ENCODE results near the gene GRAMD2A. TPM values are rescaled to one million over a fixed set of nuclear protein-coding genes. Genes with fewer than 3 reads are reported as not detected.

Gene GRAMD2A
- total RNA-seq, 1 experiment from 2014 or later, result 1.2 TPM

DNA sequence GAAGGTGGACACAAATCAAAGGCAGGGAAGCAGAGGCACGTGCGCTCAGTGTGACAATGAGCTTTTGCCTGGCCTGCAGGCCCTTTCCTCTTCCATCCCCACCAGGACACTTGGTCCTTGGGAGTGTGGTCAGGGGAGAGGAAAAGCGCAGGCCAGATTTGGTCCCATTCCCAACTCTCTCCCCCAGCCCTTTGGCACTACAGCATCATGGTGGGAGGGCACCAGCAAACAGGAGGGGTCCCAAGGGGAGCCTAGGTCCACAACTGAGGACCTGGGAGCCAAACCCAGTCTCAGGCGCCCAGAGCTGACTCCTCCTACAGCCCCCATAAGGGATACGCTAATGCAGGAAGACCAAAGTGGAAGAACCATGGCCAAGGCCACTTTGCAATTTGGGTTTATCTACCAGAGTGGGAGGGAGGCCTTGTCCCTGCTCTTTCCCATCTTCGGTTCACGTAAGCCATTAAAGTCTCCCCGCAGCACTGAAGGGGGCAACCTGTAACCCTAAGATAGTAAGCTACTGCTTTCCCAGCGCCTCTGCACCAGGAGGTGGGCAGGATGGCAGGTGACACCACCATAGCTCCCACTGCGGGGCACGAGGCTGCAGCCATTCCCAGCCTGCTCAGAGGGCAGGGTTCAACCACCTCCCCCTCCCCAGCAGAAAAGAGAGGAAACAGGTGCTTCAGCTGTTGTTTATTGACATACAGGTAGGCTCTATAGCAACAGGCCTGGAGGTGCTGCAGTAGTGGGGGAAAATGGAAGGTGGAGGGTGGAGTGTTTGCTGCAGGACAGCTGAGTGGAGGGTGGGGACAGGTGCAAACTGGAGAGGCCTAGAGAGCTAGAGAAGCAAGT is 993 bp upstream of the GRAMD2A start:
- Mint-ChIP-seq H3K4me1 (ENCODE audit: low read depth, unreplicated experiment) (no peaks in the 10 kb centered on the region), H3K27me3 (ENCODE audit: insufficient read depth, unreplicated experiment) (peaks cover 2% of the 10 kb centered on the region), H3K36me3 (ENCODE audit: insufficient read depth, unreplicated experiment) (peaks cover 61% of the 10 kb centered on the region), H3K27ac (ENCODE audit: unreplicated experiment) (peak overlapping the region; percentile 85), H3K4me3 (ENCODE audit: unreplicated experiment) (no peak overlapping the region), H3K9me3 (ENCODE audit: unreplicated experiment) (no peaks in the 10 kb centered on the region)
- ChIA-PET CTCF (interaction anchor here (1.0 to 1.9 kb wide), 2 partner anchors 12 kb away, joined by 3 to 10 read pairs; no protein-coding TSS in a partner anchor), POLR2A (interaction anchor here (0.7 kb wide), 1 partner anchor 61 kb away, joined by 3 read pairs; no protein-coding TSS in a partner anchor)
- H3K36me3 ChIP-seq (ENCODE audit: control insufficient read depth, insufficient read depth, low read length), result peaks cover 14% of the 10 kb centered on the region
- DNase-seq, result no peak
- H3K9me3 ChIP-seq, result no peaks in the 10 kb centered on the region
- peaks cover 12% of the 10 kb centered on the region; the same call in 1 of the 2 replicates for H3K4me1 ChIP-seq
- no TSS peak for BruUV-seq (replicated peaks)
- H3K4me3 ChIP-seq (ENCODE audit: low read depth, low read length), result no peak overlapping the region
- intact Hi-C loops (cut with micrococcal nuclease; ENCODE audit: unreplicated experiment), result loop anchor here (1.0 to 2.0 kb wide), 3 partner anchors 28 to 88 kb away; partner anchors contain the start of gene PKM
- H3K27me3 ChIP-seq (replicated peaks; ENCODE audit: control insufficient read depth, insufficient read depth, low read length), result no peaks in the 10 kb centered on the region
- TF ChIP-seq CTCF (IDR thresholded peaks at IDR 0.05; ENCODE audit: insufficient read depth in 1 of 2, low read depth in 1 of 2, low read length in 1 of 2, severe bottlenecking in 1 of 2, unreplicated experiment in 1 of 2), result no peak

DNA sequence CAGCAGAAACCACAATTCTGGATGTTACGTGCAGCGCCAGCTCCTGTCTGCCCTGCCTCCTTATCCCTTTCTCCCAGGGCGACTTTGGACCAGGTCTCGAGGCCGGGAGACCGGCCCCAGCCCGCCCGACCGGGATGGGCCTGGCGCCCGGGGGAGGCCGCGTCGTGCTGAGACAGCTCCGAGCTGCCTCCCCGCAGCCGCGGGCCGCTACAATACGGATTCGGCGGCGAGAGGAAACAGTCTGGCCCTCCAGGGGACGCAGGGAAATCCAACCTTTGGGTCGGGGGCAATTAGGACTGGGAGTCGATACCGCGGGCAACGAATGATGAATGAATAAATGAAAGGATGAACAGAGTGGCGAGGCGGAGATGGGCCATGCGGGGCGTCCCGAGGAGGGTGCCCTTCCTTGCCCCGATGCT is 537 bp downstream of the GRAMD2A start:
- intact Hi-C loops (cut with micrococcal nuclease; ENCODE audit: unreplicated experiment), result no loop called here
- no peak for TF ChIP-seq CTCF (IDR thresholded peaks at IDR 0.05; ENCODE audit: insufficient read depth in 1 of 2, low read depth in 1 of 2, low read length in 1 of 2, severe bottlenecking in 1 of 2, unreplicated experiment in 1 of 2)

DNA sequence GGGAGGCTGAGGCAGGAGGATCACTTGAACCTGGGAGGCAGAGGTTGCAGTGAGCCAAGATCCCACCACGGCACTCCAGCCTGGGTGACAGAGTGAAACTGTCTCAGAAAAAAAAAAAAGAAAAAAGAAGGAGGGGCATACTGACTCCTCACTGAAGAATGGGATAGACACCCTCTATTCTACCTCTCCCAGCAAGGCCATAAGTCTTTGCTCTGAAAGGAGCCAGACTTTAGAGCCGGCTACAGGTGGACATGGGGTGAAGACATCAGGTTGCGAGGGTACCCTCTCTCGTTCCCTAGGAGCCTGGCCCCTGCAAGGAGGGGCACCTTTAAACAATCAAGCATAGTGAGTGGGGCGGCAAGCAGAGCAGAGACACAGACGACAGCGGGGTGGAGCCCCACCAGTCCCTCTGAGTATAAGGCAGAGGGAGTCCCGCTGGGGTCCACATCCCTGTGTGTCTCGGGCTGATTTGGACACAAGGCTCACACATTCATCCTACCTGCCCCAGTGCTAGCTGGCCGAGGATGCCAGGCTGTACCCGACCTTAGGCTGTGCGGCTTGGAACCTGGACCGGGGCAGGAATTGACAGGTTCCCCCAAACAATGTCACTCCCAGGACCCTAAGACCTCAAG is 1.1 kb downstream of the GRAMD2A start:
- no peak for DNase-seq
- TF ChIP-seq CTCF (IDR thresholded peaks at IDR 0.05; ENCODE audit: insufficient read depth in 1 of 2, low read depth in 1 of 2, low read length in 1 of 2, severe bottlenecking in 1 of 2, unreplicated experiment in 1 of 2), result no peak
- no peaks in the 10 kb centered on the region for H3K9me3 Mint-ChIP-seq (ENCODE audit: unreplicated experiment)
- no peak overlapping the region for H3K4me3 Mint-ChIP-seq (ENCODE audit: unreplicated experiment)
- ChIA-PET CTCF (interaction anchor here (0.6 to 0.7 kb wide), 3 partner anchors 30 to 45 kb away, joined by 3 read pairs; no protein-coding TSS in a partner anchor), POLR2A (interaction anchor here (0.7 kb wide), 1 partner anchor 24 kb away, joined by 4 read pairs; no protein-coding TSS in a partner anchor)
- no peak overlapping the region for H3K27ac Mint-ChIP-seq (ENCODE audit: unreplicated experiment)
- Histone ChIP-seq H3K27me3 (replicated peaks; ENCODE audit: control insufficient read depth, insufficient read depth, low read length) (no peaks in the 10 kb centered on the region), H3K4me3 (ENCODE audit: low read depth, low read length) (no peak overlapping the region), H3K36me3 (ENCODE audit: control insufficient read depth, insufficient read depth, low read length) (peaks cover 13% of the 10 kb centered on the region), H3K9me3 (no peaks in the 10 kb centered on the region), H3K4me1 (peaks cover 15% of the 10 kb centered on the region; the same call in 1 of the 2 replicates)
- BruUV-seq (replicated peaks), result no TSS peak
- H3K4me1 Mint-ChIP-seq (ENCODE audit: low read depth, unreplicated experiment), result no peaks in the 10 kb centered on the region
- peaks cover 2% of the 10 kb centered on the region for H3K27me3 Mint-ChIP-seq (ENCODE audit: insufficient read depth, unreplicated experiment)
- intact Hi-C loops (cut with micrococcal nuclease; ENCODE audit: unreplicated experiment), result no loop called here
- peaks cover 41% of the 10 kb centered on the region for H3K36me3 Mint-ChIP-seq (ENCODE audit: insufficient read depth, unreplicated experiment)

More for the DNA sequence above, 537 bp downstream of the GRAMD2A start:
- no peak overlapping the region for H3K4me3 ChIP-seq (ENCODE audit: low read depth, low read length)
- Mint-ChIP-seq H3K9me3 (ENCODE audit: unreplicated experiment) (no peaks in the 10 kb centered on the region), H3K27me3 (ENCODE audit: insufficient read depth, unreplicated experiment) (peaks cover 2% of the 10 kb centered on the region), H3K4me3 (ENCODE audit: unreplicated experiment) (peak overlapping the region; percentile 51), H3K4me1 (ENCODE audit: low read depth, unreplicated experiment) (no peaks in the 10 kb centered on the region), H3K36me3 (ENCODE audit: insufficient read depth, unreplicated experiment) (peaks cover 46% of the 10 kb centered on the region), H3K27ac (ENCODE audit: unreplicated experiment) (no peak overlapping the region)
- no peak for DNase-seq
- peaks cover 15% of the 10 kb centered on the region; the same call in 1 of the 2 replicates for H3K4me1 ChIP-seq
- no peaks in the 10 kb centered on the region for H3K27me3 ChIP-seq (replicated peaks; ENCODE audit: control insufficient read depth, insufficient read depth, low read length)
- H3K9me3 ChIP-seq, result no peaks in the 10 kb centered on the region
- ChIA-PET CTCF (no interaction called here), POLR2A (no interaction called here)
- peaks cover 14% of the 10 kb centered on the region for H3K36me3 ChIP-seq (ENCODE audit: control insufficient read depth, insufficient read depth, low read length)
- no TSS peak for BruUV-seq (replicated peaks)
